ENCODE results near the gene EPB41.

EPB41 gene

DNA sequence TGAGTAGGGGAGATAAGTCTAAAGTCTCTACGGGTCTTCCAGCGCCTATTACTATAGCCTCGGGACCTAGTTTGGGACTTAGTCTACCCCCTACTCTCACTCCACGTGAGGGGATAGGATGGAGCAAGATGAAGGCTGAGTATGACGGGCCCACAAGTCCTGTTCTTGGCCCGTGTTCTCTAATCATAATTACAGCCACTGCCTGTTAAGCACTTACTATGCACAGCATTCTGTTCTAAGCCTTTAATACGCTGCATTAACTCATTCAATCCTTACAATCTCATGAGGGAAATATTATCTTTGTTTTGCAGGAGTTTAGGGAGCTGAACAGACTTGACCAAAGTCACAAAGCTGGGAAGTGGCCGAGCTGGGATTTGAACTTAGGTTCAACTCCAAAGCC lies 23.9 kb upstream of the EPB41 start:
- no peak for DNase-seq (ENCODE audit: low read depth, low spot score)
- H3K27ac ChIP-seq: no peak overlapping the region

DNA sequence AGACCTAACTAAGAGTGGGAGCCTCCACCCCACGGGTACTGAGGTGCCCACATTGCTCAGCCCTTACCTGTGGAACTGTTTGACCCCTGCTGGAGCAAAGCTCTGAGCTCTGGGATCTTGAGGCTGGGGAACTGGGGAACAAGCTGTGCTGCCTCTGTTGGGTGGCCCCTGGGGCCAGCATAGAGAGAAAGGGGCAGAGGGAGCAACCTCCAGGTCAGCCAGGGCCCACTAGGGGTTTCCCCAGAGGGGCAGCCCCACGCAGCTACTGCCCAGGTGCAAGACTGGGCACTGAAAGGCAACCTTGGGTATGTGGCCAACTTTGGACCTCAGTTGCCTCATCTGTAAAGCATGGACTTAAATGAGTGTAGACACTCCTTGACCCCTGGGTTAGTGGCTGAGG lies 23.5 kb upstream of the EPB41 start:
- no peak for DNase-seq (ENCODE audit: low read depth, low spot score)
- no peak overlapping the region for H3K27ac ChIP-seq

DNA sequence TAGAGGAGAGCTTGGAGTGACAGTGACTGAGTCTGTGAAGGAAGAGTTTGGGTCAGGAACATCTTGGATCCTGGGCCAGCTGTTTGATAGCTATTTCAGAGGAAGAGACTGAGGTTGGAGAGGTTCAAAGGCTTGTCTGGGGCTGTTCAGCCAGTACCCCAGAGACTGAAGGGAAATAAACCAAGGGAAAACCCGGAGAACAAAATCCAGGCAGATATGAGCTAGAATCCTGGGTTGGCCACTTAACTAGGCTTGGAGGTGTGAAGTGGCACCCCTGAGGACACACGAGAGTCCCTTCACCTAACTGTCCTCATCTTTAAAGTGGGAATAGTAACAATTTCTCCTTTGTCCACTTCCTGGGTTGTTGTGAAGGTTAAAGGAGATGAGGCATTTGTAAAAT lies 23.1 kb upstream of the EPB41 start:
- DNase-seq (ENCODE audit: low read depth, low spot score): no peak
- no peak overlapping the region for H3K27ac ChIP-seq

DNA sequence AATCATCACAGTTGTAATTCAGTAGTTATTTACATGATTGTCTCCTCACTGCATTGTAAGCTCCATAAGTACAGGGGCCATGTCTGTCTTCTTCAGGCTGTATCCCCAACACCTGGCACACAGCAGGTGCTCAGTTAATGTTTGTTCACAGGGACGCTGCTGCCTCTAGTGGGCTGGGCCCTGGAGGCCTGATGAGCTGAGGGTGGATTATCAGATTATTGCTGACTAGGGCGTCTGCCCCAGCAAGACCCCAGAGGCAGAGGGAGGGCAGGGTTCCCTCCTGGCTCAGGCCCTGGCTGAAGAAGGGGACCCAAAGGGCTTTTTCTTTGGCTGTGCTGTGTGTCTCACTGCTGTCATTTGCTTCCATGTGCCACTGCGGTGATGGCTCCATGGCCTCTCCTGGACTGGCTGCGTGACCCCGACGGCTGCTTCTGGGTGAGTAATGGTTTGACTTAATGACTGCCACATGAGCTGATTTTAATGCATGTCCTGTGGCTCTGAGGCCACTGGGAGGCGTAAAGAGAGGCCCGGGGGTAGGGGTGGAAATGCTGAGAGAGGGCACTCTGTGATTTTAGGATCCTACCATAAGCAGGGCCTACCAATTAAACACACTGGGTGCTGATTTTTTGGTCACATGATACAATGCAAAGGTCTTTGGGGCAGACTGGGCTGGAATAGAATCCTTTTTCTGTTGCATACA lies 20.8 kb upstream of the EPB41 start:
- H3K27ac ChIP-seq: no peak overlapping the region
- DNase-seq (ENCODE audit: low read depth, low spot score): no peak

DNA sequence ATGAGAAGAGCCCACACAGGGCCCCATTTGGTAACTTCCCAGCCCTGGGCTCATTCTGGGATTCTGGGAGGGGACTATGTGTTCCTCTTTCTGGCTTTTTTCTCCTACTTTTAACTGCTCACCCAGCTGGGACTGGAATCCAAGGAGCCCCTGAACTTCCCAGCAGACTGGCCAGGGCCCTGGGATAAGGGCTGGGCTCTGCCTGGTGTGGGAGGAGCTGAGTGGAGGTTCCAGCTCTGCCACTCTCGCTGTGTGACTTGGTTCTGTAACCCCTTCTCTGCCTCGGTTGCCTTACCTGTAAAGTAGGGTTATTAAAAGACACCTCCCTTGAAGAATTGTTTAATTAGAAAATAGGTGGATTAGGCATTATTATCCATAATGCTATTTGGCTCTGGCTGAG lies 19.6 kb upstream of the EPB41 start:
- no peak overlapping the region for H3K27ac ChIP-seq
- no peak for DNase-seq (ENCODE audit: low read depth, low spot score)

DNA sequence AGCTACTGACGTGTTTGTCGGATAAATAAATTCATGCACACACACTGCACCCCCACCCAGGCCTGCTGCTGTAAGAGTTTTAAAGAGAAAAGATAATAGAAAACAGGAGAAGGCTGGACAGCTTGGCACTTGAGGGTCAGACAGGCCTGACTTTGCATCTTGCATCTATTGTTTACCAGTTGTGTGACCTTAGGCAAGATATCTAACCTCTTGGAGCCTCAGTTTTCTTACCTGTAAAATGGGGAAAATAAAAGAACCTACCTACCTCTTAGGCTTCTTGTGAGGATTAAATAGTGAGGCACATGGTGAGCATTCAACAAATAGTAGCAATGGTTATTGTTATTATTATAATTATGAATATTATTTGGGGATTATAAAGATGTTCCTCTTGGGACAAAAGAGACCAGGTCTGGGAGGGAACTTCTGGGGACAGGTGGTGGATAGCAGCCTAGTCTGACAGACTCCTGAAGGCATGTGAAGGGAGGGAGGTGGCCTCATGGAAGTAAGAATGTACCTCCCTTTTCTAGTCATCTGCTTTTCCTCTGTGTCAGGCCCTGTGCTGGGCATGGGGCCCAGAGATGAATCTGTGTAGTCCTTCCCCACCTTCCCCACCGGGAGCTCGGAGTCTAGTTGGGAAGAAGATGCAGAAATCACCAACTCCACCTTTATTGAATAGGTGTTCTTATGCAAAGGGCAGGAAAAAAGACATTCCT lies 18.3 kb upstream of the EPB41 start:
- no peak for DNase-seq (ENCODE audit: low read depth, low spot score)
- no peak overlapping the region for H3K27ac ChIP-seq

DNA sequence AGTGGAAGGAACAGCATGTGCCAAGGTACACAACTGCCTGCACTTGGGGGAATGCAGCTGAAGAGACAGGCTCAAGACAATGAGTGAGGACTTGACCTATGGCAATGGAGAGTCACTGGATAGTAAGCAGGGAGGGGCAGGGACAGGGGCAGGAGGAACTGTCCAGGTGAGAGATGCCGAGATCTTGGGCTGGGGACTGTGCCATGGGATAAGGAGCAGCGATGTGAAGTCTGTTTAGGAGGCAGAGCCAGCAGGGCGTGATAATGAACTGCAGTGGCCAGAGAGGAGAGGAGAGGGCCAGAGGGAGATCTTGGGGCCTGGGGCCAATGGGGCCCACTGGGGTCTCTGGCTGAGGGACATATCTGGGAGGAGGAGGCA lies 17.8 kb upstream of the EPB41 start:
- no peak overlapping the region for H3K27ac ChIP-seq
- no peak for DNase-seq (ENCODE audit: low read depth, low spot score)

DNA sequence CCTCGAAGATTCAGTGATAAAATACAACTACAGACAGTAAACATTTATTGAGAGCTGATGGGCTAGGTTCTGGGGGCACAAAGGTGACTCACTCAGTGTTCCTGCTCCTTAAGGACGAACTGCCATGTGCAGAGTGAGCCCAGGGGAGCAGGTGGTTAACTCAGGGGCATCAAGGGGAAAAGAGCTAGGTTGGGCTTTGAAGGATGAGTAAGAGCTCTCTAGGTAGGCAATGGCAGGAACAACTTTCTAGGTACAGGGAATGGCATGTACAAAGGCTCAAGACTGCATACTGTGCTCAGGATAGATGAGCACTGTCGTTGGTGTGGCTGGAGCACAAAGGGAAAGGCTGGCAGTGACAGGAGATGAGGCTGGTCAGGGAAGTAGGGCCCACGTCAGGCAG lies 16.6 kb upstream of the EPB41 start:
- no peak overlapping the region for H3K27ac ChIP-seq

DNA sequence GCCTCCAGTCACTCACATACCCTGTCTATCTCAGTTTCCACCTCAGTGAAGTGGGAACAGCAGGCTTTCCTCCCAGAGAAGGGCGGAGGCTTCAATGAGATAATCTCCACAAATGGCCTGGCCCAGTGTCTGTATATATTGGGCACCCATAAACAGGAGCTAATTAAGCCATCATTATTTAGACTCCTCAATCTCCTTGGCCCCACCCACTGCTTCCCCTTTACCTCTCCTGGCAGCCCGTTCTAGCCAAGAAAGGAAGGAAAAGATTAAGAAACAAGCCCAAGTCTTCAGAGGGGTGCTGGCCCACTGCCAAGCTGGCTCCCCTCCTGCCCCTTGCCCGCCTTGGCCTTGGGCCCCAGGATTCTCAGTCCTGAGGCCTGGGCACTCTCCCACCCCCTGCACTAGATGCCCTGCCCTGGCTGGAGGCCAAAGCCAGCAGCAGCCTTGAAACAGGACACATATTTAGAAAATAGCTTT lies 15.9 kb upstream of the EPB41 start:
- no peak overlapping the region for H3K27ac ChIP-seq
- DNase-seq (ENCODE audit: low read depth, low spot score): no peak

More for the DNA sequence above, 16.6 kb upstream of the EPB41 start:
- DNase-seq (ENCODE audit: low read depth, low spot score): no peak

DNA sequence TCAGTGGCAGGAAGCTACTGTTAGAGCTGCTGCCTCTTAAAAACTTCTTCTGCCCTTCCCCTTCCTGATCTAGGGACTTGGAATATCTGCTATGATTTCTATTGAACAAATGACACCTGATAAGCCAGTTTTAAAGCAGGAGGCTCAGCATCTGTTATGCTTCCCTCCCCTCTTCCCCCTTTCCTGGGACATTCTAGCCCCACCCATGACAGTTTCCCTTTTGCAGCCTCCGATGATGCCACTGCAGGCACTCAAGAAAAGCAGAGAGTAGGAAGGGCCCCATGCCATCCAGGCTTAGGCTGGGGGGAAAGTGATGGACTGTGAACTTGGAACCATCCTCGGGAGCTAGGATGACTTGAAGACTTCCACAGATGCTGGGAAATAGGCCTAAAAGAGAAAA lies 15.1 kb upstream of the EPB41 start:
- no peak for DNase-seq (ENCODE audit: low read depth, low spot score)
- H3K27ac ChIP-seq: no peak overlapping the region

DNA sequence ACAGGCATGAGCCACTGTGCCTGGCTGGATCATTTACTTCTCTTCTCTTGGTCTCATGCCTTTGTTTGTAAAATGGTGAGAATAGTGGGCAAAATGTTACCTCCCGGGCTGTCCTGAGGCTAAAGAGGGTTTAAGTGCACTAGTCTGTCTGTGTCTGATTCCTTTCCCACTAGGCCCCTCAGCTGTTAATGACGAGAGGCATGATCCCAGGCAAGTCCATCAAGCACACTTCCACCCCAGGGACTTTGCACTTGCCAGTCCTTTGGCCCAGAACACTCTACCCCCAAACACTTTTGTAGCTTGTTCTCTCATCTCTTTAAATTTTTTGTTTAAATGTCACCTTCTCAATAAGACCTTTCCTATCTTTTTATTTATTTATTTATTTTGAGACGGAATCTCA lies 13.8 kb upstream of the EPB41 start:
- DNase-seq (ENCODE audit: low read depth, low spot score): no peak
- no peak overlapping the region for H3K27ac ChIP-seq

DNA sequence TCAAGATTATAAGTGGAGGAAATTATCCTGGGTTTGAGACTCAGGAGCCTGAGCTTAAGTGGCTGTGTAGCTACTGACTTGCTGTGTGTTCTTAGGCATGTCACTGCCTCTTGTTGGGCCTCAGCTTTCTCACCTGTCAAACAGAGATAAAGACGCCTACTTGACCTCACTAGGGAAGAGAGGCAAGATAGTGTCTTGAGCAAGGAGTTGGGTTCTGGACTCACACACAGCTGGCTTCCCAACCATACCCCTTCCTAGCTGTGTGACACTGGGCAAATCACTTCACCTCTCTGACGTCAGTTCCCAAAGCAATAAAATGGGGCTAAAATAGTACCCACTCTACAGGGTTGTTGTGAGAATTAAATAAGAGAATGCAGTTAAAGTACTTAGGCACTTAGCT lies 11.6 kb upstream of the EPB41 start:
- H3K27ac ChIP-seq: no peak overlapping the region
- no peak for DNase-seq (ENCODE audit: low read depth, low spot score)

DNA sequence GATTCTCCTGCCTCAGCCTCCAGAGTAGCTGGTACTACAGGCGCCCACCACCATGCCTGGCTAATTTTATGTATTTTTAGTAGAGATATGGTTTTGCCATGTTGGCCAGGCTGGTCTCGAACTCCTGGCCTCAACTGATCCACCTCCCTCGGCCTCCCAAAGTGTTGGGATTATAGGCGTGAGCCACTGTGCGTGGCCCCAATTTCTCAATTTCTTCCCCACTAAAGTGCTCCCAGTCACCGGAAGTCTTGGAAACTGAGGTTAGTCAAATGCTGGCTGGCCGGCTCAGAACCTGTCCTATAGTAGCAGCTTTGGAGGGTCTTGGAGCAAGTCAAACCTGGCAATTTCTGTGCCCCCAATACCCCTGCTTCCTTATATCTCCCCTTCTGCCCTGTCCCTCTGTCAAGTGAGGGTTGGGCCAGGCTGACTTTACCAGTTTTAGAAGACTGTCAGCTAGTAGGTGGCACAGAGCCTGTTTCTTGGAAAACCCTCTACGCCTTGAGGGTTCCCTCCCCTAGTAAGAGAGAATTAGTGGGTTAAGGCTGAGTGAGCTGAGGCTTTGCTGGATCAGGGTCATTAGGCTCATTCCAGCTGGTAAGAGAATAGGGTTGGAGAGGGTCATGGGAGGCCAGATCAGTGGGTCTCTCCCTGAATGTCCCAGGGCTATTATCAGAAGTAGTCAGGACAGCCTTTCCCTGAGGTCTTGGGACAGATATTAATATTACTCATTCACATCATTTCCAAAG lies 8.3 kb upstream of the EPB41 start:
- H3K27ac ChIP-seq: no peak overlapping the region
- DNase-seq (ENCODE audit: low read depth, low spot score): no peak

DNA sequence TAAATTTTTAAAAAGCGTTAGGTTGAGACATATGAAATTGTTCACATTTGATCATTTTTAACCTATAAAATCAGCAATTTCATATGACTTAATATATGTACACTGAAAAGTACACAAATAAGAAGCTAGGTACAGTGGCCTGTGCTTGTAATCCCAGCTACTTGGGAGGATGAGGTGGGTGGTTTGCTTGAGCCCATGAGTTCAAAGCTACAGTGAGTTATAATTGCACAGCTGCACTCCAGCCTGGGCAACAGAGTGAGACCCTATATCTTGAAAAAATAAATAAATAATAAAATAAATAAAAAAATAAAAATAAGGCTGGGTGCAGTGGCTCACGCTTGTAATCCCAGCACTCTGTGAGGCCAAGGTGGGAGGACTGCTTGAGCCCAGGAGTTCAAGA lies 5.2 kb upstream of the EPB41 start:
- DNase-seq (ENCODE audit: low read depth, low spot score): no peak
- no peak overlapping the region for H3K27ac ChIP-seq

DNA sequence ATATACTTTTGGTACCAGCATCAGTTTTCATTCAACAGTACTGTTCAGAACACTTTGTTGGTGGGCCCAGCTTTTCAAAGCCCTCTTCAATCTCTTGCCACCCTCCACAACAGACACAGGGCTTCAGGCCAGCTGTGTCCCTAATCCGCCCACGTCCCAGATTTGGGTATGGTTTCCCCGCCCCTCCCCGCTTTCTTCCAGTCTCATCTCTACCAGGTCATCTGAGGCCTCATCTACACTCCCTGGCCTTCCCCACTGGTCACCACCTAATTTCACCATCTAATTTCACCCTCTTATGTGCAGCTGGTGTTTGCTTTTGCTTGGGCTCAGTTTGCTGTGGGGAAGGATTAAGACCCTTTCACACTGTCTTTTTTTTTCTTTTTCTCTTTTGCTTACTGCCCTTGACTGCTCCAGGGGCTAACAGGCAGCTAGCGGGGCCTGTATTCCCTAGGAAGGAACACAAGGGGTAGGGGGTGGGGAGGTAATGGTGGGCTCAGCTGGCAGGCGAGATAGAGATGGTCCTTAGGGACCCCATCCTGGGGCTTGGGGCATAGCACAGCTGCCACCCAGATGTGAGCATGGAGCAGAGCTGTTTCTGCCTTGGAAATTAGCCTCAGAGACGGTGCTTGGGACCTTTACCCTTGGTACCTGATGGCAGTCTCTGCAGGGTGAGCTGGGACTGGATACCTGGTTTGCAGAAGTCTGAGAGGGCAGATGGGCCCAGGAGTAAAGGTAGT lies 3.8 kb upstream of the EPB41 start:
- DNase-seq (ENCODE audit: low read depth, low spot score): no peak
- H3K27ac ChIP-seq: no peak overlapping the region

DNA sequence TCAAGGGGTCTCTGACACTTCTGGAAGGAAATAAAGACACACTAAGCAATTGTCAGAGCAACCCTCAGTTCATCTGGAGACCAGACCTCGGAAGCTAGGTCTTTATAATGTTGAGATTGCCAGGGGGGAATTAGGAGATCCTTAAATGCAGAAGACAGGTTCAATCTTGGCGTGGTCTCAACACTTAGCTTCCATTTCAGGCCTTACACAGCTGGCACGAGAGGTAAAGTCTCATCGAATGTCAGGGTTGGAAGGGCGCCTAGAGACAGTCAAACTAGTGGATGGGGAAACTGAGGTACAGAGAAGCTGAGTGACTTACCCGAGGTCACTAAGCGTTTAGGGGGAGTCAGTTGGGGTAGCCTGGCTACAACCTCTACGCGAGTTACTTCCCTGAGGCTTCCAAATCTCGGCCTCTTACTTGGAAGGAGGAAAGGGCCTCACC lies 562 bp upstream of the EPB41 start:
- no peak for DNase-seq (ENCODE audit: low read depth, low spot score)

DNA sequence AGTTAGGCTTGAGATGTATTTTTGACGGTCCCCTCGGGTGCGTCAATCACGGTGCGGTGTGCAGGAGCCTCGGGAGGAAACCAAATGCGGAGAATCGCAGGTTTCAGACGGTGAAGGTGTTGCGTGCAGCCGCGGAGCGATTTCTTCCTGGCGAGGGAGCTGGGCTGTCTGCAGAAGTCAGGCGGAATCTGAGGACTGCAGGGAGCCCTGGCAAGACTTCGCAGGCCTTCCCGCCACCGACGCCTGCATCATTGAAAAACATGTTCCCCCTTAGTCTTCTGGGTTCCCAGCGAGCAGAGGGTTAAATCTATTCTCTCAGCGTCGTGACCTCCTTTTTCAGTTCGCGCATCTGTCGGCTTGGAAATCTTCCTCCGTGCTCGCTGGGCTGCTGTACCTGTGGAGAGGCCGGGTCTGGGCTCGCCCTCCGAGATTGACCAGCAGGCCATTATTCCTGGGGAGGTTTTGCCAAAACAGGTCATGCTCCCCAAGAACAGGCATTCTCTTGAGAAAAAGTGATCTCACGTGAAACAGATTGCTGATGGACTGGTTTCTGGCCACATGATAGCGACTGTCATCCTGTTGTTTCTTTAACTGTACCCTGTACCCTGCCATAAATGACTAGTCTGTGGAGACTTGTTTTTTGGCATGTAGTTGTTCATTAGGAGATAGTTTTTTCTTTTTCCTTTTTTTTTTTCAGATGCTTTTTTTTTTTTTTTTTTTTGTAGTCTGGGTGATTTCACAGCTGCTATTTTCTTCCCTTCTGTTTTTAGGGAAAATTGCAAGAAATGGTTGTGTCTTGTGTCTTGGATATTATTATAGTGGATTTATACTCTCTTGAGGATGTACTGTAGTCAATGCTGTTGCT lies 894 bp downstream of the EPB41 start:
- no peak for DNase-seq (ENCODE audit: low read depth, low spot score)
- no peak overlapping the region for H3K27ac ChIP-seq

More for the DNA sequence above, 562 bp upstream of the EPB41 start:
- H3K27ac ChIP-seq: no peak overlapping the region

DNA sequence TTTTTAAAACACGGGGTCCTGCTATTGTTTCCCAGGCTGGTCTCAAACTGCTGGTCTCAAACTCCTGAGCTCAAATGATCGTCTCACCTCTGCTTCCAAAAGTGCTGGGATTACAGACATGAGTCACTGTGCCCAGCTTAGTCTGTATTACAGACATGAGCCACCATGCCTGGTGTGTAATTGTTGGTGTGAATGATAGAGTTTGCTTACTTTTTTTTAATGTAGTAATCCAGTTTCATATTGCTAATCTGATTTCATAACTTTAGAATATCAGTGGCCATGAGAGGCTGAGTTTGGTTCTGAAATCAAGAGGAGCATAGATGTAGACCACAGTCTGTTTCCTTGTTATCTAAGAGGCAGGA lies 3.4 kb downstream of the EPB41 start:
- DNase-seq (ENCODE audit: low read depth, low spot score): no peak

DNA sequence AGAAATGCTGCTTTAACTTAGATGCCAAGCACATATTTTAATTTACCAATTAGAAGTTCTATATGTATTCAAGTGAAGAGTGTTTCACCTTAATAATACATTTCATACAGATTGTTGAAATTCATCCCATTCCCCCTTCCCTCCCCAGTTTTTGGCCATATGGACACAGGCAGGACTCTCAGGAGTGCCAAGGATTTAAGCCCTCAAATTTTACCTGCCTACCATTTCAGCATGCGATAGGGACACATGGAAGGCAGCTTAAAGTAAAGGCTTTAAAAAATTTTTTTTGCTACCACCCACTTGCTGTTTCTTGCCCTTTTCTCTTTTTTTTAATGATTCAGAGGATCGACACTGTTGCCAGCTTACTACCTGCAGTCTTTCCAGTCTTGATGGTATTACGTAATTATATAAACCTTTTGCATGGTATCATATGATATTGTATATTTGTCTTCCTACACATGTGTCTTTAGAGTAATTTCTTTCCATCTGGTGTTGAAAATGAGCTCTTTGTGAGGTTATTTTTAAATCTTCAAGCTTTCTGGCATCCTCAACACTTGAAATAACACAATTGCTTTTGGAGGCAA lies 7.0 kb downstream of the EPB41 start:
- no peak overlapping the region for H3K27ac ChIP-seq
- no peak for DNase-seq (ENCODE audit: low read depth, low spot score)

More for the DNA sequence above, 3.4 kb downstream of the EPB41 start:
- no peak overlapping the region for H3K27ac ChIP-seq

Data from epithelial cell of prostate (primary cell).